HEK293T (cell line): ENCODE measurements around the gene PPP6R2.

Experiments
- CTCF ChIA-PET: fragments of 350-600 bp; formaldehyde crosslinking; extraction: SDS; loops from one replicate; lab custom pipeline; 2021; ENCODE audit warnings: antibody characterized with exemption, inconsistent platforms; lab: Yijun Ruan, JAX
- POLR2A ChIA-PET: fragments of 350-600 bp; formaldehyde crosslinking; extraction: SDS; loops from one replicate; lab custom pipeline; 2020; ENCODE audit warnings: antibody characterized with exemption, inconsistent platforms; lab: Yijun Ruan, JAX
- DNase-seq: peaks from one replicate; pipeline ENCODE4 v3.0.0; 2012; ENCODE audit warnings: mixed read lengths; ENCODE audit errors: extremely low spot score
- ARNT ChIP-seq: fragments of 450-650 bp; IDR thresholded peaks from 2 replicates; pipeline ENCODE4 v1.6.1; 2017; ENCODE audit warnings: mild to moderate bottlenecking
- BHLHE40 ChIP-seq: fragments of 450-650 bp; IDR thresholded peaks from 2 replicates; pipeline ENCODE4 v1.6.1; 2016; ENCODE audit warnings: mild to moderate bottlenecking, moderate library complexity, borderline replicate concordance
- CTBP1 ChIP-seq: fragments of 450-650 bp; IDR thresholded peaks from 2 replicates; pipeline ENCODE4 v1.6.1; 2016; ENCODE audit warnings: borderline replicate concordance
- ELF4 ChIP-seq: fragments of 450-650 bp; IDR thresholded peaks from 2 replicates; pipeline ENCODE4 v1.6.1; 2017; ENCODE audit warnings: antibody characterized with exemption
- FOXA1 ChIP-seq: fragments of 450-650 bp; IDR thresholded peaks from 2 replicates; pipeline ENCODE4 v1.6.1; 2016; ENCODE audit warnings: mild to moderate bottlenecking
- FOXK2 ChIP-seq: fragments of 450-650 bp; IDR thresholded peaks from 2 replicates; pipeline ENCODE4 v1.6.1; 2016; ENCODE audit warnings: mild to moderate bottlenecking
- FOXM1 ChIP-seq: fragments of 450-650 bp; IDR thresholded peaks from 2 replicates; pipeline ENCODE4 v1.6.1; 2017; ENCODE audit warnings: mild to moderate bottlenecking, borderline replicate concordance
- HDGF ChIP-seq: fragments of 450-650 bp; IDR thresholded peaks from 2 replicates; pipeline ENCODE4 v1.6.1; 2017; ENCODE audit warnings: antibody characterized with exemption, borderline replicate concordance
- L3MBTL2 ChIP-seq: fragments of 450-650 bp; conservative IDR thresholded peaks from 2 replicates; pipeline ENCODE4 v1.6.1; 2016; ENCODE audit warnings: mild to moderate bottlenecking
- LEF1 ChIP-seq: fragments of 450-650 bp; IDR thresholded peaks from 2 replicates; pipeline ENCODE4 v1.6.1; 2017; ENCODE audit warnings: mild to moderate bottlenecking, borderline replicate concordance
- NFRKB ChIP-seq: fragments of 450-650 bp; IDR thresholded peaks from 2 replicates; pipeline ENCODE4 v1.6.1; 2016; ENCODE audit warnings: mild to moderate bottlenecking, moderate library complexity
- SP1 ChIP-seq: fragments of 450-650 bp; IDR thresholded peaks from 2 replicates; pipeline ENCODE4 v1.6.1; 2017
- SUZ12 ChIP-seq: fragments of 450-650 bp; IDR thresholded peaks from 2 replicates; pipeline ENCODE4 v1.6.1; 2016; ENCODE audit warnings: mild to moderate bottlenecking
- TARDBP ChIP-seq: fragments of 450-650 bp; IDR thresholded peaks from 2 replicates; pipeline ENCODE4 v1.6.1; 2016
- ZNF384 ChIP-seq: fragments of 450-650 bp; IDR thresholded peaks from 2 replicates; pipeline ENCODE4 v1.6.1; 2016
- TF ChIP-seq, protein P1 (sequence below): fragments of 450-650 bp; IDR thresholded peaks from 2 replicates; pipeline ENCODE4 v1.6.1; 2016

The PPP6R2 gene

DNA sequence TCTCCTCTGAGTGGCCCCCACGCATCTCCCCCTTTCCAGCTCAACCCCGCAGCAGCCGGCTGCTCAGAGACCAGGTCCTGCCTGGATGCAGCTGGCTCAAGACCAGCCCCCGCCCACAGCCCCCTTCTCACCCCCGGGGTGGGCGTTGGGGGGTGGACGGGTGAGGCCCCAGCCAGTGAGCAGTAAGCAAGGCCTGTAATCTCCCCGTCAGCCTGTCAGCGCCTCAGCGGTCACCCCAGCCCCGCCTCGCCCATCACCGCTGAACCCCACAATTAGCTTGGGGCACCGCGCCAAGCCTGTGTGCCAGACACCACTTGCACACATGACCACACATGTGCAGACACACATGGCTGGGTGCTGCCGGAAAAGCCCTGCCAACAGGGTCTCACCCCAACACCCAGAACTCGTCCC lies 41.5 kb upstream of the PPP6R2 start:
- DNase-seq = no peak
- ChIA-PET CTCF (no interaction called here), POLR2A (interaction anchor here (1.3 to 1.5 kb wide), 2 partner anchors 28 to 30 kb away, joined by 3 read pairs; no protein-coding TSS in a partner anchor)
- TF ChIP-seq LEF1 = no peak
- TF ChIP-seq SUZ12 = no peak
- TF ChIP-seq FOXK2 = no peak
- no peak for TF ChIP-seq TARDBP
- TF ChIP-seq CTBP1 = no peak
- no peak for TF ChIP-seq FOXA1
- no peak for TF ChIP-seq ZNF384
- no peak for TF ChIP-seq L3MBTL2
- TF ChIP-seq NFRKB = no peak
- TF ChIP-seq, protein P1, sequence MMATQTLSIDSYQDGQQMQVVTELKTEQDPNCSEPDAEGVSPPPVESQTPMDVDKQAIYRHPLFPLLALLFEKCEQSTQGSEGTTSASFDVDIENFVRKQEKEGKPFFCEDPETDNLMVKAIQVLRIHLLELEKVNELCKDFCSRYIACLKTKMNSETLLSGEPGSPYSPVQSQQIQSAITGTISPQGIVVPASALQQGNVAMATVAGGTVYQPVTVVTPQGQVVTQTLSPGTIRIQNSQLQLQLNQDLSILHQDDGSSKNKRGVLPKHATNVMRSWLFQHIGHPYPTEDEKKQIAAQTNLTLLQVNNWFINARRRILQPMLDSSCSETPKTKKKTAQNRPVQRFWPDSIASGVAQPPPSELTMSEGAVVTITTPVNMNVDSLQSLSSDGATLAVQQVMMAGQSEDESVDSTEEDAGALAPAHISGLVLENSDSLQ = no peak
- no peak for TF ChIP-seq FOXM1
- TF ChIP-seq ARNT = no peak

GRCh38 chr22:50302041-50302541 lies 41.0 kb upstream of the PPP6R2 start:
- POLR2A ChIA-PET = interaction anchor here (0.8 to 1.5 kb wide), 3 partner anchors 12 to 30 kb away, joined by 3 read pairs; no protein-coding TSS in a partner anchor
- no peak for DNase-seq
- TF ChIP-seq CTBP1 (no peak), SUZ12 (no peak)
- CTCF ChIA-PET = interaction anchor here (0.6 kb wide), 1 partner anchor 130 kb away, joined by 3 read pairs; no protein-coding TSS in a partner anchor

DNA sequence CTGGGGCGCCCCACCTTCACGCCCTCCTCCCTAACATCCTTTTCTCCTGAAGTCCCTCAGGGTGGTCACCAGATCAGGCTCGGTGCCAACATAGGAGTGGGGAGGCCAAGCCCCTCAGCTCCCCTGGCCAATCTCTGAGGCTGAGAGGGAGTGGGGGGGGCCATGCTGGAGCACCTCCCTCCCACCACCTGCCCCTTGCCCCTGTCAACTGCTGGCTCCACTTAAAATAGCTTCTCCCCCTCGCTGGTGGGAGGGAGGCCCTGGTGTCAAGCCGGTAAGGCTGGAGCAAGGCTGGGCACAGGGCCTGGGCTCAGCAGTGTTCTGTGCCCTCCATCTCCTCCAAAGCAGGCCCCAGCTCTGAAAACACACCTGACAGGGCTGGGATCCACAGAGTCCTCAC lies 40.6 kb upstream of the PPP6R2 start:
- TF ChIP-seq L3MBTL2 (no peak), FOXA1 (no peak), HDGF (no peak)
- DNase-seq = no peak
- CTCF ChIA-PET = interaction anchor here (0.6 kb wide), 1 partner anchor 130 kb away, joined by 3 read pairs; no protein-coding TSS in a partner anchor
- POLR2A ChIA-PET = interaction anchor here (0.8 to 1.5 kb wide), 3 partner anchors 12 to 31 kb away, joined by 3 read pairs; no protein-coding TSS in a partner anchor

DNA sequence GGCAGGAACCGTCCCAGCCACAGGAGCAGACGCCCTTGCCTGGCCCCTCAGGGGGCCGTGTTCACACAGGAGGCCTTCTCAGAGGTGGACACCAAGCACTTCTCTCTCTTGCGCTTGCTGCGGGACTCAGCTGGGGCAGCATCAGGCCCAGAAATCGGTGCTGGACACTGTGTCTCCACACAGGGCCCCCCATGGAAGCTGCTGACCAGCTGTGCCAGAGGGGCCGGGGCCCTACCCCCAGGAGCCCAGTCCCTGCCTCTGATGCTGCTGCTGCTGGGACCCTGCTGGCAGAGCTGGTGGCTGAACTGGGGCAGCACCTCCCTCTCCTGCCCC lies 39.6 kb upstream of the PPP6R2 start:
- POLR2A ChIA-PET = interaction anchor here (1.3 kb wide), 1 partner anchor 52 kb away, joined by 3 read pairs; the partner anchor contains the start of gene HDAC10
- no peak for DNase-seq
- CTCF ChIA-PET = interaction anchor here (0.7 to 0.9 kb wide), 2 partner anchors 31 to 51 kb away, joined by 3 read pairs; no protein-coding TSS in a partner anchor
- TF ChIP-seq SUZ12 (no peak), L3MBTL2 (no peak), ARNT (no peak), FOXM1 (no peak), CTBP1 (no peak), ELF4 (no peak), BHLHE40 (no peak), SP1 (no peak), FOXA1 (no peak), LEF1 (no peak), TARDBP (no peak), FOXK2 (no peak), ZNF384 (no peak), HDGF (no peak), NFRKB (no peak)
- TF ChIP-seq, protein P1 = no peak

- TF ChIP-seq L3MBTL2 (no peak), FOXA1 (no peak), FOXK2 (no peak), ARNT (no peak), FOXM1 (no peak), CTBP1 (no peak), HDGF (no peak), SP1 (no peak), SUZ12 (no peak), LEF1 (no peak)
- POLR2A ChIA-PET = interaction anchor here (1.2 to 1.3 kb wide), 2 partner anchors 48 to 53 kb away, joined by 3 read pairs; partner anchors contain the start of gene HDAC10
- CTCF ChIA-PET = interaction anchor here (0.7 to 1.4 kb wide), 3 partner anchors 22 to 51 kb away, joined by 3 read pairs; partner anchors contain the start of gene DENND6B
- no peak for DNase-seq
These were observed 39.1 kb upstream of the PPP6R2 start for GRCh38 chr22:50303848-50304527.

- POLR2A ChIA-PET = interaction anchor here (1.2 to 1.3 kb wide), 2 partner anchors 48 to 53 kb away, joined by 3 read pairs; partner anchors contain the start of gene HDAC10
- CTCF ChIA-PET = interaction anchor here (0.6 to 1.4 kb wide), 2 partner anchors 22 to 73 kb away, joined by 3 read pairs; partner anchors contain the start of gene DENND6B
- TF ChIP-seq FOXK2 (no peak), HDGF (no peak), LEF1 (no peak), SP1 (no peak), SUZ12 (no peak), ELF4 (no peak), FOXM1 (no peak), BHLHE40 (no peak), TARDBP (no peak)
- DNase-seq = no peak
These were observed 38.4 kb upstream of the PPP6R2 start for GRCh38 chr22:50304528-50305392.
